Measurements from ENCODE around the gene PKNOX2.
A peak's percentile ranks its signal among the peaks of the same experiment; 100 is the strongest.

The PKNOX2 gene

DNA sequence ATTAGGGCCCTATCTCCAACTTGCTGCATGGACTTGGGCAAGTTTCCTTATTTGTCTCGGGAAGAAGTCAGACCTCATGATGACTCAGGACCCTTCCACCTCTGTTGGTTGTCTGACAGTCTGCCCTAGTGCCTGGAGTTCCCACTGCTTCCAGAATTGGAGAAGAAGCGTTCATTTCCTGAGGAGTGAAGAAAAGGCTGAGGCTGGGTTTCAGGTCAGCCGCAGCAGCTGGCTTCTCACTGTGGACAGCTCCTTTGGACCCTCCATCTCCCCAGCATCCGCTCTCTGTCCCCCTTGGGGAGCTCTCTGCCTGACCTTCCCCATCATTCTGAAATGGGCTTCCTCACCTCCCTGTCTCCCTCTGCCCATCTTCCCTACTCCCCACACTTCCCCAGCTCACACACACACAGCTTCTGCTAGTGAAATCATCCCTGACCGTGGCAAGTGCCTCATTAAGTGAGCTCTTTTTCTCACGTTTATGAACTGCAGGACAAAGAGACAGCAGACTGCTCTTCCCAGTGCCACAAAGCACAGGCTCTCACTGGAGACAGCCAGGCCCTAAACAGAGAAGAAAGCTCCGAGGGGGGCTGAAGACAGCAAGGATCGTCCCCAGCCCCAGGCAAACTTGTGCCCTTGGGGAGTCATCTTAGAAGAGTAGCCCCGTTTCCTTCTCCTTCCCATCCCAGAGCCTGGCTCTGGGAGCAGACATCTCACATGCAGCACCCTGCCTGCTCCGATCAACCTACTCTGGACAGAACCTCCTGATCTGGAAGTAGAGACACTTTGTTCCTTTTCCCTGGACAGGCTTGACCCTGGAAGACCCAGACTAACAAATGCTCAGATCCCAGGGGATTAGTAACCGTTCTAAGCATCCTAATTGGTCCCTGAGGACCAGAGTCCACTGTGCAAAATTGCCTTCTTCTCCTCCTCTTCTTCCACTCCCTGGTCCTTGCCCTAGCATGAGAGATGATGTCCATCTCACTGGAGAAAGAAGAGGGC is 173.6 kb downstream of the PKNOX2 start:
- no peak overlapping the region for H2AFZ ChIP-seq (ENCODE audit: low read length, unreplicated experiment)
- H3K4me1 ChIP-seq (ENCODE audit: control insufficient read depth, insufficient read depth, low read length, unreplicated experiment) = no peaks in the 10 kb centered on the region
- H3K79me2 ChIP-seq (ENCODE audit: control insufficient read depth, insufficient read depth, low read length, unreplicated experiment) = no peaks in the 10 kb centered on the region
- H3K27me3 ChIP-seq (ENCODE audit: insufficient read depth, low read length) = peaks cover 20% of the 10 kb centered on the region
- no peak overlapping the region for H3K4me3 ChIP-seq (ENCODE audit: low read depth, low read length)
- H3K27ac ChIP-seq (ENCODE audit: low read depth, low read length) = no peak overlapping the region
- H3K36me3 ChIP-seq (ENCODE audit: insufficient read depth, low read length) = no peaks in the 10 kb centered on the region

DNA sequence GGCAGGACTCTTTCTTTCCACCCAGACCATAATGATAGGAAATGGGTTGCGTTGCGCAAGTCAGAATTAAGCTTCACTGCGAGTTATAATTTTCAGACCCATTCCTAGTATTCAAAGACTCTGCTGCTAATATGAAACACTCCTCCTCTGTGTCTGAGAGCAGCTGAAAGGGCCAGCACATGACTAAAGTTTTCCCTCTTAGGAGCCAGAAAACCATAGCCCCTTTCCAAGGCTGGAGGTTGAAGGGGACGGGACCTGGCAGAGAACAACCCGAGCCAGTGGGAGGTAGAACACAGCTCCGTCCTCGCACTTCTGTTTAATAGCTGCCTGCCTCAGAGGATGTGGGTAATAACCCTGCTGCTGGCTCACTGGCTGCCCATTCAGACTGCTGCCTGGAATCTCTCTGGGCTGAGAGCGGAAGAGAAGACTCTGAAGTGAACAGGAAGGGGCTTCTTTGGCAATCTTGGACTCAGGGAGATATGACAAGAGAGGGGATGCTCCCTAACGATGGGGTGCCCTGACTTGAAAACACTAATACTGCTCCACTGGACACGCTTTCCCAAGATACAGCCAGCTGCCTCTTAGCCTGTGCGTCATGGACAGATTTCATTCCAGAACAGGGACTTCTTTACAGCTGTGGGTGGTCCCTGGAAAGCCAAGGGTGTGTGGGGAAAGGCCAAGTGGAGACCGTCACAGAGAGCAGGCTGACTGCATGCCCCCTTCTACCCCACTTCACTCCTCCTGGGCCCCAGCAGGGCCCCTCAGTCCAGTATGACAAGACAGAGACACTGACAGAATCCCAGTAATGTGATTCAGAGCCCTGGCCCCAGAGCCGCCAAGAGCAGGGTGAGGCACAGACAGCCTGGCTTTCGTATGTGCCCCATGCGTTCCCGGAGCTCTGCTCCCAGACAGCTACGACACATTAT is 174.6 kb downstream of the PKNOX2 start:
- no peak overlapping the region for H3K4me3 ChIP-seq (ENCODE audit: low read depth, low read length)
- H3K27ac ChIP-seq (ENCODE audit: low read depth, low read length) = no peak overlapping the region
- no peaks in the 10 kb centered on the region for H3K79me2 ChIP-seq (ENCODE audit: control insufficient read depth, insufficient read depth, low read length, unreplicated experiment)
- H3K4me1 ChIP-seq (ENCODE audit: control insufficient read depth, insufficient read depth, low read length, unreplicated experiment) = no peaks in the 10 kb centered on the region
- H3K36me3 ChIP-seq (ENCODE audit: insufficient read depth, low read length) = no peaks in the 10 kb centered on the region
- H3K27me3 ChIP-seq (ENCODE audit: insufficient read depth, low read length) = peaks cover 20% of the 10 kb centered on the region
- H2AFZ ChIP-seq (ENCODE audit: low read length, unreplicated experiment) = no peak overlapping the region

DNA sequence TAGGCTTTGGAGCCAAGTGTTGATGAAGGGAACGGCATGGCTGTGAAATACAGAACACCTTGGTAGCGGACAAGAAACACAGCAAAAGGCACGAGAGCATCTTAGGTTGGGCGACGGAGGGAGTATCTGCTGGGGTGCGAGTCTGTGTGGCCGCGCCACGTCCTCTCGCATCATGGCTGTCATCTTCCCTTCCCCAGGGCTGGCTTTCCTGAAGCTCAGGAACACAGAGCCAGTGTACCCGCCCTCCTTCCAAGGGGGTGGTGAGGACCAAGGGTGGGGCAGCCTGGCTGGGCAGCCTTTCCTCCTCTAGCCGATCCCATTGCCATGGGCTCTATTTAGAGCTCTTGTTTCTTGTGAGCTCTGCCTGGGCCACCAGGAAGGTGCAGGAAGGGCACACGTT is 177.1 kb downstream of the PKNOX2 start:
- no peaks in the 10 kb centered on the region for H3K4me1 ChIP-seq (ENCODE audit: control insufficient read depth, insufficient read depth, low read length, unreplicated experiment)
- no peak overlapping the region for H3K27ac ChIP-seq (ENCODE audit: low read depth, low read length)
- H3K27me3 ChIP-seq (ENCODE audit: insufficient read depth, low read length) = peaks cover 20% of the 10 kb centered on the region
- no peaks in the 10 kb centered on the region for H3K79me2 ChIP-seq (ENCODE audit: control insufficient read depth, insufficient read depth, low read length, unreplicated experiment)
- no peak overlapping the region for H3K4me3 ChIP-seq (ENCODE audit: low read depth, low read length)
- no peaks in the 10 kb centered on the region for H3K36me3 ChIP-seq (ENCODE audit: insufficient read depth, low read length)
- H2AFZ ChIP-seq (ENCODE audit: low read length, unreplicated experiment) = no peak overlapping the region

DNA sequence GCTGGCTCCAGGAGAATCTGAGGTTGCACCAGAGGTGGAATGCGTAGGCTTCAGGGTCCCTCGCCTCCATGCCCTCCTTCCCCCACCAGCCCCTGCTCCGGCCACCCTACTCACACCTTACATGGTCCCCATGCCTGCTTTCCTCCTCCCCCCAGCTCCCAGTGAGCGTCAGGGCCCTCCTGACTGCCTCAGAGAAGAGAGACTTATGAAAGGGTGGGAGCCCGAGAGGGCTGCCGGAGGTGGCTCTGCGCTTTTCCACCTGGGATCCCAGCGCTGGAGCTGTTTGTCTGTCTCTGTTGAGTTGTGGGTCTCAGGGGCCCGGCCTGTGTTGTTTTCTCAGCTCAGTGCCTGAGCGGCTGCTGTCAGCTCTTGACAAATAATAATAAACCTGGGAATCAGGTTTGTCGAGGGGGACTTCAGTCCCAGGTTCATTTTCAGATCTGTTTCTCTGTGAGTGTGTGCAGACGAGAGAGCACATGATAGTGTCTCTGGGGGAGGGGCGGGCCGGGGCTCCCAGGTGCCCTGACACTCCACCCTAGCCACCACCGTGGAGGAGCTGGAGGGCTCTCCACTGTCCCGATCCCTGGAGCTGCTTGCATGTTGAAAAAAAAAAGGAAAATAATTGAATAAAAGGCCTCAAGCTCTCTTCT is 177.9 kb downstream of the PKNOX2 start:
- Histone ChIP-seq H3K27me3 (ENCODE audit: insufficient read depth, low read length) (peaks cover 20% of the 10 kb centered on the region), H2AFZ (ENCODE audit: low read length, unreplicated experiment) (no peak overlapping the region), H3K27ac (ENCODE audit: low read depth, low read length) (no peak overlapping the region), H3K4me3 (ENCODE audit: low read depth, low read length) (no peak overlapping the region), H3K36me3 (ENCODE audit: insufficient read depth, low read length) (no peaks in the 10 kb centered on the region), H3K4me1 (ENCODE audit: control insufficient read depth, insufficient read depth, low read length, unreplicated experiment) (no peaks in the 10 kb centered on the region), H3K79me2 (ENCODE audit: control insufficient read depth, insufficient read depth, low read length, unreplicated experiment) (no peaks in the 10 kb centered on the region)

DNA sequence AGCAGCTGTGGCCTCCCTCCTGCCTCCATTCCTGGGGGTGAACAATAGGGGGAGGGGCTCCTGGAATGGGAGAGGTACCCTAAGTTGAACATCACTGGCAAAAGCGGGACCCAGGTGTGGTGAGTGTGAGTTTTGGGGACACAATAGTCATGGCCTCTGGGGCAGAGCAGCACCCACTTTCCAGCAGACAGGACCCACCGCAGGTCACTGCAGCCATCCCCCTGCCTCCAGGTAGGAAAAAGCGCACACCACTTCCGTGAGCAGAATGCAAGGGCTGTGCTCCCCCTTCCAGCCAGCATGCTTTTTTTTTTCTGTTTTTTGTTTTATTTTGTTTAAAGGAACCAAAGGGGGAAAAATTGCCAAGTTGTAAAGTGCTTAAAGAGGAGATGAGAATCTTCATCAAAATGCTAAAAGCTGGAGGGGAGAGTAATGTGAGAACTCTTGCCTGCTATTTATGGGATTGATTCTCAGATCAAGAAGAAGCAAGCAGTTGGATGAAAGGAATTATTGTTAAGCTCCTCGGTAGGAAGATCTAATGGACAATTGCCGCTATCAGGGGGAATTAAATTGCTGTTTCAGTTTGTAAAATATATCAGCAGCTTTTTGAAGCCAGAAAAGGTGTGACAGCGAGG is 178.7 kb downstream of the PKNOX2 start:
- no peaks in the 10 kb centered on the region for H3K36me3 ChIP-seq (ENCODE audit: insufficient read depth, low read length)
- no peak overlapping the region for H2AFZ ChIP-seq (ENCODE audit: low read length, unreplicated experiment)
- no peaks in the 10 kb centered on the region for H3K4me1 ChIP-seq (ENCODE audit: control insufficient read depth, insufficient read depth, low read length, unreplicated experiment)
- H3K27me3 ChIP-seq (ENCODE audit: insufficient read depth, low read length) = peaks cover 12% of the 10 kb centered on the region
- no peak overlapping the region for H3K4me3 ChIP-seq (ENCODE audit: low read depth, low read length)
- H3K27ac ChIP-seq (ENCODE audit: low read depth, low read length) = no peak overlapping the region
- H3K79me2 ChIP-seq (ENCODE audit: control insufficient read depth, insufficient read depth, low read length, unreplicated experiment) = no peaks in the 10 kb centered on the region

DNA sequence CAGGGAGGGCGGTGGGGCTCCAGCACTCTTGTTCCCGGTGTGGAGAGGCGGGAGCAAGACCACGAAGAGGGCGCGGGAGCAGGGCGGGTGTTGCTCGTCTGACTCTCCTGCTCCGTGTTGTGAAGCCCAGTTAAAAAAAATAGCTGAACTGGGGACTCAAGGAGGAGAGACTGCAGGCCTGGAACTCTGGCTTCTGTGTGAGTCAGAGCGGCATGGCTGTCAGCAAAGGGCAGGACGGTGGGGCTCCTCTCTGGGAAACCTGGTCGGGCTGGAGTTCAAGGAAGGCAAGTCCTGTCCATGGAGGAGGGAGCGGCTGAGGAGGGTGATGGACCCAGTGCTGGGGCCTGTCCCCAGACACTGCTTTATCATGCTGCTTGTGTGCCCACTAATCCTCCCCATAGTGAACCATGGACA is 179.2 kb downstream of the PKNOX2 start:
- Histone ChIP-seq H2AFZ (ENCODE audit: low read length, unreplicated experiment) (no peak overlapping the region), H3K79me2 (ENCODE audit: control insufficient read depth, insufficient read depth, low read length, unreplicated experiment) (no peaks in the 10 kb centered on the region), H3K4me3 (ENCODE audit: low read depth, low read length) (no peak overlapping the region), H3K27ac (ENCODE audit: low read depth, low read length) (no peak overlapping the region), H3K36me3 (ENCODE audit: insufficient read depth, low read length) (no peaks in the 10 kb centered on the region), H3K4me1 (ENCODE audit: control insufficient read depth, insufficient read depth, low read length, unreplicated experiment) (no peaks in the 10 kb centered on the region), H3K27me3 (ENCODE audit: insufficient read depth, low read length) (peaks cover 7% of the 10 kb centered on the region)

DNA sequence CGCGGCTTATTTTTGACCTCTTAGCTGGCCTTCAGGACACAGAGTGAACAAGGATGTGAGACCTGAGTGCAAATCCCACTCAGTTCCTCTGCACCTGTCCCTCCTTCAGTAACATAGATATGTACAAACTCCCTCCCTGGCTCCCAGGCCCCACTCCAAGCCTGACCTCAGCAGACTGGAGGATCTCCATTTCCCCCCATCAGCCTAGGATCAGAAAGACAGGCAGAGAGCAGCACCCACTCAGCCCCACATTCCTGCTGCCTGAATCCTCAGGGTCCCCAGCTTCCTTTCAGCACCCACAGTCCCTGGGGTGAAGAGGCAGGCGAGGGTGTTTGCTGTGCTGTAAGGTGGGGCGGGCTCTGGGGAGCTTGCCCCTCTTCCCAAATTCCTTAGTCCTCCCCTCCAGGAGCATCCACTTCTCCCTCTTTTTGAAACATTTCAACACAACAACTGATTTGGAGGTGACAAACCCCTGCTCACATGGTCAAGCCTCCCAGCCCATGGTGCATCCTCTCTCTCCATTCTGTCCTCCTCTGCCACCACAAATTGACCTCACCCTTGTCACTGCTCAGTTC is 180.4 kb downstream of the PKNOX2 start:
- H3K4me1 ChIP-seq (ENCODE audit: control insufficient read depth, insufficient read depth, low read length, unreplicated experiment) = no peaks in the 10 kb centered on the region
- no peak overlapping the region for H2AFZ ChIP-seq (ENCODE audit: low read length, unreplicated experiment)
- H3K79me2 ChIP-seq (ENCODE audit: control insufficient read depth, insufficient read depth, low read length, unreplicated experiment) = no peaks in the 10 kb centered on the region
- H3K27ac ChIP-seq (ENCODE audit: low read depth, low read length) = no peak overlapping the region
- no peaks in the 10 kb centered on the region for H3K36me3 ChIP-seq (ENCODE audit: insufficient read depth, low read length)
- no peaks in the 10 kb centered on the region; the same call in 1 of the 2 replicates for H3K27me3 ChIP-seq (ENCODE audit: insufficient read depth, low read length)
- H3K4me3 ChIP-seq (ENCODE audit: low read depth, low read length) = no peak overlapping the region

DNA sequence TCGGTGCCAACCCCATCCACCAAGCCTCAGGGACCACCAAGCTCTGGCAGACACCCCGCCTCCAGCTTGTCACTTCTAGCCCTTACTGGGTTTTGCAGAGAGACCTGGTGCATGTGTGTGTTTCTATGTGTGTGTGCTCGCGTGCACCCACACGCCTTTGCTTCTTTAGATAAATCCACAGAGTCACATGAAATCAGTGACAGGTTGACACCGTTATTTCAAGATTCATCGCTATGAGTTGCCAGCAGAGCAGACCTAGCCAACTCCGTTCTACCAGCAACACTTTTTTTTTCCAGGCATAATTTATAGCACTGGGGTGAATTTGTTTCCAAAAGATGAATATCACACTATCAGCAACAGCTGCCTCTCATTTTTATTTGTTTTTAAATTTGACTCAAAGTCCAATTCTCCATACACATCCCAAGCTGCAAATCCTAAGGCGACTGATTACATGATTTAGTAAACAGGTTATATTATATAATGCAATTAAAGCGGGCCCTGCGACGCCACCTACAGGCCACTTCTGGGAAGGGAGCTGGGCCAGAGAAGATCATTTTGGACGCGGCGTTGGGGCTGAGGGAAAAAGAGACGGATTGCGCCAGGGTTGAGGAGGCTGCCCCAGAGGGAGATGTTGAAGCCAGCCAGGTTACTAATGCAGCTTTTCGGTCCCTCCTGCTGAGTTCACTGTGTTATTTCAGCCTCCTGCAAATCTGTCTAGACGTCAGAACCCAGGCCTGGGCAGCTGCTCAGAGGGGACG is 181.0 kb downstream of the PKNOX2 start:
- H3K4me3 ChIP-seq (ENCODE audit: low read depth, low read length) = no peak overlapping the region
- H3K36me3 ChIP-seq (ENCODE audit: insufficient read depth, low read length) = no peaks in the 10 kb centered on the region
- no peak overlapping the region for H3K27ac ChIP-seq (ENCODE audit: low read depth, low read length)
- peak overlapping the region; percentile 10 for H2AFZ ChIP-seq (ENCODE audit: low read length, unreplicated experiment)
- H3K4me1 ChIP-seq (ENCODE audit: control insufficient read depth, insufficient read depth, low read length, unreplicated experiment) = no peaks in the 10 kb centered on the region
- no peaks in the 10 kb centered on the region for H3K27me3 ChIP-seq (ENCODE audit: insufficient read depth, low read length)
- H3K79me2 ChIP-seq (ENCODE audit: control insufficient read depth, insufficient read depth, low read length, unreplicated experiment) = no peaks in the 10 kb centered on the region

DNA sequence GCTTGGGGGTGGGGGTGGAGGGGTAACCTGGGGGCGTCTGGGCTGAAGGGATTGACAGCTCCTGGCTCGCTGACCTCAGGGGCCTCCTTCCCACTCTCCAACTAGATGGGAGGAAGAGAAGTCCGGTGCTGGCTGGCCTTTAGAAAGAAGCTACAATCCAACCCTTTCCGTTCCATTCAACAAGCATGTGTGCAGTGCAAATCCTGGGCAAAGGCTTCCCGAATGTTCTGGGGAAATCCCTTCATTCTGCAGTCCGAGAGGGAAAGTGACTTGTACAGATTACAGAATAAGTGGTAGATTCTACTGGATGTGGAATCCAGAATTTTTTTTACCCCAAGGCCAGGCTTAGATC is 181.6 kb downstream of the PKNOX2 start:
- H3K4me3 ChIP-seq (ENCODE audit: low read depth, low read length) = no peak overlapping the region

More for the DNA sequence above, 181.6 kb downstream of the PKNOX2 start:
- no peaks in the 10 kb centered on the region for H3K4me1 ChIP-seq (ENCODE audit: control insufficient read depth, insufficient read depth, low read length, unreplicated experiment)
- no peaks in the 10 kb centered on the region for H3K79me2 ChIP-seq (ENCODE audit: control insufficient read depth, insufficient read depth, low read length, unreplicated experiment)
- H2AFZ ChIP-seq (ENCODE audit: low read length, unreplicated experiment) = peak overlapping the region; percentile 10
- no peak overlapping the region for H3K27ac ChIP-seq (ENCODE audit: low read depth, low read length)
- no peaks in the 10 kb centered on the region for H3K36me3 ChIP-seq (ENCODE audit: insufficient read depth, low read length)
- H3K27me3 ChIP-seq (ENCODE audit: insufficient read depth, low read length) = no peaks in the 10 kb centered on the region

Data from ACC112 (cell line).